Measurements from ENCODE around the gene HECTD4.
"Not testable (repeated sequence)": the region's sequence is repeated elsewhere in the genome, so short reads cannot be mapped to it uniquely, and the experiment has no call there.

HECTD4 gene, protein sequence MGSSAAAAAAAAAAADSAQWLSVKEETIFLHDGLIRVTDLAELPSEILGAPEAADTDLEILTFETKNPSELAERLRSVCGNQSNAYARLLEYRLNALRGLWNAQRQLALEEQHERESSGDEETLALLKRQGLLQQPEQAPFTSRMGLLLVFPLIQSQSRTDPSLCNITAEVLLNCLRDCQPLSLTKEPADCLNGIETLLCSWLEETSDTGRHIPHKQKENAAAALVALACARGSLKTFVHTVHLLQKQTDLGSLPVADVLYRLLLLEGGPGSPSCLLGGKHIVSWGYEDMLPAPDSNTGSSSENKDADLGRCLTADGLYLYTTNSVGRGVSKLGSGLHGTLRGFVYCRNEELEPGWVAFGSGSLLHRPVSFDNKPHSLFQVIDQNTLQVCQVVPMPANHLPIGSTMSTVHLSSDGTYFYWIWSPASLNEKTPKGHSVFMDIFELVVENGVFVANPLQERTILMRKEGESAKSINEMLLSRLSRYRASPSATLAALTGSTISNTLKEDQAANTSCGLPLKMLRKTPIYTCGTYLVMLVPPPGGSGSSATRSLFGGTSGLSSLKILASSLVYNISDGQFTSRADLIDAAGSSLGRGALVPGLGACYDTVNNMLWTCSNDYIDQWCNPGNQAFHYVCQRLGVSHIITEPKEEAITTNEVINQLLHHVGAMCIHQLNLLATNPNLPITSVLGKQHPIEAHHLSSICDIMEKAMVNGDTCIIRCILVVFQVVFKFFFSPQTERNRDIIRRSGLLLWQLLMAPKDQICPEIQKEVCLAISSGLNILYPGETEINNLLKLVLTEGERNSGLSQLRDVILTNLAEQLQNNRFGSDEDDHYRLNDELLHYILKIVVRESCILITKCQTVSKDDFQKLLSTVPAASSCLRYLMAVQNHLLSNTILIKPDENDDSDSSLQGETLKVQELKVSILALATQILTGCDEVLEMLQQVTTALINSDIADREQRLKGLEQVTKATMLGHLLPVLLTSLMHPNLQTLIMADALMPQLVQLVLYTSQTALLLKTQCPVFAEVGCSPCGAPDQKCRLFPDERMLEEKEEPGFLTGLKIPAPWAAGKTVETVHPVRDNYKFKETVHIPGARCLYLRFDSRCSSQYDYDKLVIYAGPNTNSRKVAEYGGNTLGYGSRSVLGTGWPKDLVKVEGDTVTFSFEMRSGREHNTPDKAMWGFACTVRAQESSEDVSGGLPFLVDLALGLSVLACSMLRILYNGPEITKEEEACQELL (N-terminal part only)

DNA sequence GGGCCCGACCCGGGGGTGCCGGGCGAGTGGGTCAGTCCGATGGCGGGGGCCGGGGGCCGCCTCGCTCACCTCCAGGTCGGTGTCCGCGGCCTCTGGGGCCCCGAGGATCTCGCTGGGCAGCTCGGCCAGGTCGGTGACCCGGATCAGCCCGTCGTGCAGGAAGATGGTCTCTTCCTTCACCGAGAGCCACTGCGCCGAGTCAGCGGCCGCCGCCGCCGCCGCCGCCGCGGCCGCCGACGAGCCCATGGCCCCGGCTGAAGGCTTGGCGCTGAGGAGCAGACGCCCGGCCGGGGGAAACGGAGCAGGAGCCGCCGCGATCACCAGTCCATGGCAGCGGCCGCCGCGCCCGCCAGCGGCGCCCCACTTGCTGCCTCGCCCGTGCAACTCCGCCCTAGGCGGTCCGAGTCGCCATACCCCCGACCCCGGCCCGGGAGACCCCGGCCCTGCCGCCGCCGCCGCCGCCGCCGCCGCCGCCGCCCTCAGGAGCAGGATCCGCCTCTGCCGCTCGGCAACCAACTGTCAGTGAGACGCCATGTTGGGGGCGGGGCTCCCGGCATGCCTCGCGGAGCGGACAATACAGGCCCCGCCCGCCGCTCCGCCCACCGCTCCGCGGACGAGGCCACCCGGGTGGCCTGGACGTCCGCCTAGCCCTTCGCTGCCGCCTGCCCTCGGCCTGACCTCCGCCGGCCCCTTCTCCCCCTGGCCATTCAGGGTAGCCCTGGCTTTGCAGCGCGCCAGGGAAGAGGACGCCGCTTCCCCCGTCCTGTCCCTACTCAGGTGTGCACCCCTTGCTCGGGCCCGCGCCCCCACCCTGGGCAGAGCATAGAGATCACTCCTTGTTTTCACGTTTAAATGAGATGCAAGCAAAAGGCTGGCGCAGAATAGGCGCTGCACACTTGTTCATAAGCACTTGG, at the start of gene HECTD4:
Gene HECTD4, minus strand, starts transcription at position 549 of the 914 bp plus-strand sequence. Its CDS starts 303 bp downstream, at position 246.
- DNase-seq: peak; percentile 83

DNA sequence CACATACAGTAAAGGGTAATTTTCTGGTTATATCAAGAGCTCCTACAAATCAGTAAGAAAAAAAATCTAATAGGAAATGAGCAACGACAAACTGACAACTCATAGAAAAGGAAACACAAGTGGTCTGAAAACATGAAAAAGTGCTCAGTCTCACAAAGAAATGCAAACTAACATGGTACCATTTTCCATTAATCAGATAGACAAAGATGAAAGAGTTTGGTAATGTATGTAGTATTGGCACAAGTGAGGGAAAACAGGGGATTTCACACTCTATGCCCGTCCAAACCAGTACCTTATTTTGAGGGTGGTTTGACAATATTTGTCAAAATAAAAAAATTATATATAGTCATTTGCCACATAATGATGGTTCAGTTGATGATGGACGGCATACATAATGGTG, 49.7 kb upstream of the HECTD4 start:
- no peak for DNase-seq

DNA sequence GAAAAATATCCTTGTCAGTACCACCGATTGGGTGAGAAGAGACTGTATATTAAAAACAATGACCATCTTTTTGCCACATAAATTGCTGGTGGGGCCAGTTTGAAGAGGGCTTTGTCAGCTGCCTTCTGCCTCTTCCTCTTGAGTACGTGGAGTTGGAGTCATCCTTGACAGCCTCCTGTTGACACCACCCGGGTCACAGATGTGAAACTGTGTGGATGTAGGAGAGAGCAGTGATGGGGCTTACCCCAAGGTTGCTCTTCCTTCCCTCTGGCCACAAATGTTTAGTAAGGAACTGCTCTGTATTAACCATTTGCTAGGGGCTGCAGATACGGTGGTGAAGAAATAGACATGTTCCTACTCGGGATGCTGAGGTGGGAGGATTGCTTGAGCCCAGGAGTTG, 48.7 kb upstream of the HECTD4 start:
- no peak for DNase-seq

DNA sequence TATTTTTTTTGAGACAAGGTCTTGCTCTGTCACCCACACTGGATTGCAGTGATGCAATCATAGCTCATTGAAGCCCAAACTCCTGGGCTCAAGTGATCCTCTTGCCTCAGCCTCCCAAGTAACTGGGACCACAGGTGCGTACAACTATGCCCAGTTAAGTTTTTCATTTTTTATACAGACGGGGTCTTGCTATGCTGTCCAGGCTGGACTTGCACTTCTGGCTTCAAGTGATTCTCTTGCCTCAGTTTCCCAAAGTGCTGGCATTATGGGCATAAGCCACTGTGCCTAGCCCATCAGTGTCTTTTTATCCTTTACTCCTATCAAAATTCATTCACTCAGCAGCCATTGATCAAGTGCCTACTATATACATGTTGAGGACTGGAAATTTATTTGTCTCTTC, 45.5 kb upstream of the HECTD4 start:
- DNase-seq: no peak

DNA sequence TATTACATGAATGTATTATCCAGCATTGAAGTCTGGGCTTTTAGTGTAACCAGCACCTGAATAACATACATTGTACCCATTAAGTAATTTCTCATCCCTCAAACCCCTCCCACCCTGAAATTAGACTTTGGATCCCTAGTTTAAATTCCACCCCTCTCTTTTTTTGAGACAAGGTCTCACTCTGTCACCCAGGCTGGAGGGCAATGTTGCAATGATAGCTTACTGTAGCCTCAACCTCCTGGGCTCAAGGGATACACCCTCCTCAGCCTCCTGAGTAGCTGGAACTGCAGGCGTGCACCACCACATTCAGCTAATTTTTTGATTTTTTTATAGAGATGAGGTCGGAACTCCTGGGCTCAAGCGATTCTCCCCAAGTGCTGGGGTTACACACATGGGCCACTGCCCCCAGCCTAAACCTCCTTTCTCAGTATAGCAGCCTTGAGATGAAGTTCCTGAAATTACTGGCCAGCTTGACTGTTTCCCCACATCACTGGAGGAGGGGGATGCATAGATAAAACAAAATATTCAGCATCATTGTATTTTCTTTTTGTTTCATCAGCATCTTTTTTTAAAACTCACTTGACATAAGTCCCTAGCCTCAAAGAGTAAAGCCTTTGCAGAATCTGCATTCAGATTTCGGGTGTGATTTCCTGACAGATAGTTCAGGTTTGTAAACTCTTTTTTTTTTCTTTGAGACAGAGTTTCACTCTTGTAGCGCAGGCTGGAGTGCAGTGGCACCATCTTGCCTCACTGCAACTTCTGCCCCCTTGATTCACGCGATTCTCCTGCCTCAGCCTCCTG, 43.6 kb upstream of the HECTD4 start:
- DNase-seq: no peak

DNA sequence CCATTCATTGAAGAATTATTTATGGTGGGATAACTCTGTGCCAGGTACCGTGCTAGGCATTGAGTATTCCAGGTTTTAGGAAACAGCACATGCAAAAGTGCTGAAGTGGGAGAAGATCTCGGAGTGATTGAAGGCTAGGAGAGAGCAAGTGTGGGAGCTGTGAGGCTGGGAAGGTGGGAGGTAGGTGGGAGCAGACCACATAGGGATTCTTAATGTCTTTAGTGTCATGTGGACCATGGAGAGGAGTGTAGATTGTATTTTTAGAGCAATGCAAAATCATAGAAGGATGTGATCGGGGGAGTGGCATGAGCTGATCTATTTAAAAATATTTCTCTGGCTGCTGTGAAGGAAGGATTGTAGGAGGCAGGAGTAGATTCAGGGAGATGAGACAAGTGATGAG, 41.9 kb upstream of the HECTD4 start:
- DNase-seq: no peak

DNA sequence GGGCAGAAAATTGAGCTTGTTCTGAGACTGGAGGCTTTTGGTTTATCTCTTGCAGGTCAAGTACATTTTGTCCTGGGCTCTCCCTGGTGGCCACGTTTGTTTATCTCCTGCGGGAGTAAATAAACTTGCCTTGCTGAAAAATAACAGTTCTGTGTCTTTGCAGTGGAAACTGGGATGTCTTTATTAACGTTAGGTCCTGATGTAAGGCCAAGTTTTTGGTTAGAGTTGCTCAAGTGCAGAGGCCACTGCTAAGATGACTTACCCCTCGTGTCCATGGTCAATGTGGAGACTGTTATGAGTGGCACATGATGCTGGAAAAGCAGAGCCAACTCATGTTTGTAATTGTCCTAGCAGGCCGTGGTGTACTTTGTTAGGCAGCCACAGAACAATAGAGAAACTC, 40.3 kb upstream of the HECTD4 start:
- no peak for DNase-seq

DNA sequence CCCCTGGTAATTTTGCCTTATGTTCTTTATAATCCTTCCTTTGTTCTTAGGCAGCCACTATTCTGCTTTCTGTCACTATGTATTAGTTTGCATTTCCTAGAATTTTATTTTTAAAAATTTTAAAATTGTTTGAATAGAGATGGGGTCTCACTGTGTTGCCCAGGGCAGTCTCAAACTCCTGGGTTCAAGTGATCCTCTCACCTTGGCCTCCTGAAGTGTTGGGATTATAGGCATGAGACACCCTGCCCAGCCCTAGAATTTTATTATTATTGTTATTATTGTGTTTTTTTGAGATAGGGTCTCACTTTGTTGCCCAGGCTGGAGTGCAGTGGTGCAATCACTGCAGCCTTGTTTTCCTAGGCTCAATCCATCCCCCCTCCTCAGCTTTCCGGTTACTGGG, 39.1 kb upstream of the HECTD4 start:
- no peak for DNase-seq

DNA sequence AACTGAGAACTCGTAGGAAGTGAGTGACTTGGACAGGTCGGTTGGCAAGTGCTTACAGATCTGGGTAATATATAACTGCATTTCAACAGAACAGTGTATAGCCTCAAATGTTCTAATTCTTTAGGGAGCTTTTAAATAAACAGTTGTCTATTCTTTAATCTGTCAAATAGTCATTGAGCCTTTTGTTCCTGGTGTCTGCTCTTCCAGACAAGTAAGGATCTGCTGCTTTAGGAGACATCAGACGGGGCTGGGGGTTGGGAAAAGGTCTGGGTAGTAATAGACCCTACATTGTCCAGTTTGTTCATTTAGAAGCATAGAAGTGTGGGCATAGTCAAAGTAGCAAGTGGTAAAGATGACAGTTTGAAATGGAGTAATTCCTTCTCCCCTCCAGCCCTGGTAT, 38.5 kb upstream of the HECTD4 start:
- no peak for DNase-seq

DNA sequence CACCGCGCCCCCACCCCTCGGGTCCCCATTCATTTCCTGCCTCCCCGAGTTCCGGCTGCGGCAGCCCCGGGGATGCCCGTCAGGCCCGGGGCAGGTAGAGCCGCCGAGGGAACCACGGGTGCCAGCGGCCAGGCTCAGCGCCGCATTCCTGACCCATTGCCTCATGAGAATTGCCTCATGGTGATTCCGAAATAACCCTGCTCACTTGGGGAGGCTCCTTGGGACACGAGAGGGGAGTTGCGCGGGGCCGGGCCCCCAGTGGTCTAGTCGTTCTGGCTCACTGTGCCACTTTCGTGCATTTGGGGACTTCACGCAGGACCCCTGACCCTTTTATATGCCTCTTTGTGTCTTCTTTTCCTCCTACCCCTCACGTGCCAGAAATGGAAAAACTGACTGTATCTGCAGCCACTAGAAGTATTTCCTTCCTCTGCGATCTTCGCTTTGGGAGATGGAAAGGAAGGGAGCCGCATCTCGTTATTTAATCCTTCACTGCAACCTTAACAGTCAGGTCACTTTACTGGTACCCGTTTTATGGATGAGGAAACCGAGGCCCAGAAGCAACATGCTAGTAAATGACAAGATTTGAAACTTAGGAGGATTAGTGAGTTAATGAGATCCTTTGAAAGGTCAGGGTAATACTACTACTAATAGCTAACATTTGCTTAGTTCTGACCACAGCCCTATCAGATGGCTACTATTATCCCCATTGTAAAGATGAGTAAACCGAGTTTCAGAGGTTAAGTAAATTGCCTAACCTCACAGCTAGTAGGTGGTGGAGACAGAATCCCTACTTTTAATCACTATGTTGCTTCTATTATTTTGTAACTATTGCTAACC, 37.3 kb upstream of the HECTD4 start:
- DNase-seq: peak; percentile 82

DNA sequence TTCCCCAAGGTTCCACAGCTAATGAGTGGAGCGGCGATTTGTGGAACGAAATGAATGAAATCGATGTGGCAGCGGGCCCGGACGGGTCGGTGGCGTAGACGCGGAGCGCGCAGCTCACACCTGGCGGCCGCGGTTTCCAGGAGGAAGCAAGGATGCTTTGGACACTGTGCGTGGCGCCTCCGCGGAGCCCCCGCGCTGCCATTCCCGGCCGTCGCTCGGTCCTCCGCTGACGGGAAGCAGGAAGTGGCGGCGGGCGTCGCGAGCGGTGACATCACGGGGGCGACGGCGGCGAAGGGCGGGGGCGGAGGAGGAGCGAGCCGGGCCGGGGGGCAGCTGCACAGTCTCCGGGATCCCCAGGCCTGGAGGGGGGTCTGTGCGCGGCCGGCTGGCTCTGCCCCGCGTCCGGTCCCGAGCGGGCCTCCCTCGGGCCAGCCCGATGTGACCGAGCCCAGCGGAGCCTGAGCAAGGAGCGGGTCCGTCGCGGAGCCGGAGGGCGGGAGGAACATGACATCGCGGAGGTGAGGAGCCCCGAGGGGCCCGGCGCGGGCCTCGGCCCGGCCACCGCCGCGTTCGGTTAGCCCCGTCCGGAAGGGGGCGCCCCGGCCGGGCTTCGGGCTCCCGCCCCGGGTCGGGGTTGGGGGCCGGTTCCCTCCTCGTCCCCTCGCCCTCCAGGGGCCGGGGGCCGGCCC, 36.5 kb upstream of the HECTD4 start, which contains the start of gene PTPN11:
Gene PTPN11, plus strand, starts transcription at position 340 of the 689 bp plus-strand sequence. Its CDS starts 165 bp downstream, at position 505.
- peak; percentile 85 for DNase-seq

DNA sequence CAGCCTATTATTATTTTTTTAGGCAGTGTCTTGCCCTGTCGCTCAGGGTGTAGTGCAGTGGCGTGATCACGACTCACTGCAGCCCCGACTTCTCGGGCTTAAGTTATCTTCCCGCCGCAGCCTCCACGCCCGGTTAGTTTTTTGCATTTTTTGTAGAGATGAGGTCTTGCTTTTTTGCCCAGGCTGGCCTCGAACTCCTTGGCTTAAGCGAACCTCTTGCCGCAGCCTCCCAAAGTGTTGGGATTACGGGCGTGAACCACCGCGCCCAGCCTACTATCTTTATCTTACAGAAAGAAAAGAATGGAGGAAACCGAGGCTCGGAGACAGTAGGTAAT, 36.0 kb upstream of the HECTD4 start:
- DNase-seq: no peak

DNA sequence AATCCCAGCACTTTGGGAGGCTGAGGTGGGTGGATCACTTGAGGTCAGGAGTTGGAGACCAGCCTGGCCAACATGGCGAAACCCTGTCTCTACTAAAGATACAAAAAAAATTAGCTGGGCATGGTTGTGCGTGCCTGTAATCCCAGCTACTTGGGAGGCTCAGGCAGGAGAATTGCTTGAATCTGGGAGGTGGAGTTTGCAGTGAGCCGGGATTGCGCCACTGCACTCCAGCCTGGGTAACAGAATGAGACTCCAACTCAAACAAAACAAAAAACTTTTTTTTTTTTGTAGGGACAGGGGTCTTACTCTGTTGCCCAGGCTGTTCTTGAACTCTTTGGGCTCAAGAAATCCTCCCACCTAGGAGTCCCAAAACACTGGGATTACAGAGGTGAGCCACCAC, 33.2 kb upstream of the HECTD4 start:
- DNase-seq: not testable (repeated sequence)

DNA sequence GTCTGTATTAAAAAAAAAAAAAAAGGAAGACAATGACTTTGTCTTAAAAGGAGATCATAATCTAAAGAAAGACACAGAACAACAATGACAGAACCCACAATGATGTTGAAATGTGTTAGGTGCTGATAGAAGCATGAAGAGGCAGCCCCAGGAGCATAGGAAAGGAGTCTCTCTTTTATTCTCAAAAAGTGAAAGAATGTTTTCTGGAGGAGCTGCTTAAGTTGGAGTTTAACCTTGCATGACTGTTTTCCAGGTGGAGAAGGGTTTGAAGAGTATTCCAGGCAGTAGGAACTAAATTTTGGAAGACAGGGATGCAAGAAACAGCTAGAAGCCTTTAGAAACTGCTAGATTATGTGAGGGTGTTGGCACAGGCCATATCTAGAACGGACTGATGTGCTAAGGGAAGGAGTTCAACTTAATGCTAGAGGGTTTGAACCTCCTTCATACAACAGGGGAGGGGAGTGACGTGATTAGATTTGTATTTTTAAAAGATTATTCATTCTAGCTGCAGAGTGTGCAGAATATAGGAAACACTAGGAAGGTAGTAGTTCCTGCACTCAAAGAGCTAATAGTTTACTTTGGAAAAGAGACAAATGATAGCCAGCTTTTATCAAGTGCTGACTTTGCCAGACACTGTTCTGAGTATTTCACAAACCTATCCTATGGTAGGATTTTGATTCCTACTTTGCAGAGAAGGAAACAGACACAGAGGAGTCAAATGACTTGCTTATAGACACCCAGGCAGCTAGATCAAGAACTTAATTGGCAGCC, 31.8 kb upstream of the HECTD4 start:
- DNase-seq: no peak

DNA sequence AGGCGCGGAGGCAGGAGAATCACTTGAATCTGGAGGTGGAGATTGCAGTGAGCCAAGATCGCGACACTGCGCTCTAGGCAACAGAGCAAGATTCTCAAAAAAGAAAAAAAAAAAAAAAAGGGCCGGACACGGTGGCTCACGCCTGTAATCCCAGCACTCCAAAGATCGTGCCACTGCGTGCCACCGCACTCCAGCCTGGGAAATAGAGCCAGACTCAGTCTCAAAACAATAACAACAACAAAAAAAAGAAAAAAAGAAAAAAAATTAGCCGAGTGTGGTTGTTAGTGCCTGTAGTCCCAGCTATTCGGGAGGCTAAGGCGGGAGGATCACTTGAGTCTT, 27.6 kb upstream of the HECTD4 start:
- DNase-seq: no peak

DNA sequence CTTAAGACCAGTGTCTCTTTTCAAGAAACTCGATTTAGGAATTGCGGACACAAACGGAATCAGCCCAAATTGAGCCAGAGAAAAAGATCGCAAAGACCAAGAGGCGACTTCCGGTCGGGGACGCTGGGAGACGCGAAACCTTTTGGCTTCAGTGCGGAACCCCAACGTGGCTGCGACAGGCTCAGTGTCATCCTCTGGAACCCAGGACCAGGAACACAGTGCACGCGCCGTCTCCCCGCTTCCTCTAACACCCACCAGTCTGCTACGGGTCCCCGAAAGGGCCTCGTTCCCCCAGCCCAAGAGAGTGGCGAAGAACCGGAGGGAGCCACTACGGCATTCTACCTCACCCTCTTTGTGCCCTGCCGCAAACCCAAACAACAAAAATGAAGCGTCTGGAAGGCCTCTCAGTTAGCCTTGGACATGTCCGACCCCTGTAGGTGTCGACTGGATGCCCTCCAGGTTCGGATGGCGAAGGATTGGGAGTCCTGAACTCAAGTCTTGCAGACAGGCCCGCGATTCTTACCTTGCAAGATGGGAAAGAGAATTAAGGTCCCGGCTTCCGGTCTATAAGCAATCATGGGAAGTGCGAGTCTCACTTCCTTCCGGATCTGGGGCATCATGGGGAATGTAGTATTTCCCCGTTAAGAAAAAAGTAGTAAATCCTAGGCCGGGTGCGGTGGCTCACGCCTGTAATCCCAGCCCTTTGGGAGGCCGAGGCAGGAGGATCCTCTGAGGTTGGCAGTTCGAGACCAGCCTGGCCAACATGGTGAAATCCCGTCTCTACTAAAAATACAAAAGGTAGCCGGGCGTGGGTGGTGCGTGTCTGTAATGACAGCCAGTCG, 27.1 kb upstream of the HECTD4 start, which contains the start of gene RPL6:
Gene RPL6, minus strand, starts transcription at position 542 of the 842 bp plus-strand sequence. CDS start 949 bp downstream, outside the sequence.
- DNase-seq: peak; percentile 96

DNA sequence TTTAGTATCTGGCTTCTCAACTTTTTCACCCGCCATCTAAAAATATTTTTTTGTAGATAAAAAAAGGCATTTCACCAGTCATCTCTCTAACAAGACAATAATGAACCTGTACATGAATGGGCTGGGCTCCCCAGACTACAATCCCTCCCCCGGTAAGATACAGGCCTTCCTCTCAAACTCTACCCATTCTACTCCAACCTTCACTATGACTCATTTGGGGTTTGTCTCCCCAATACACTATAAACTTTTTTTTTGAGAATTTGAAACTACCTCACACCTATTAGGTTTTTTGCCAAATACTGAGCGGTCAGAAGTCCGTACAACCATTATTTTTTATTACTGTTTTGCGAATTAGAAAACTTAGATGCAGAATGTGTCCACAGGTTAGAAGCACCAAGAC, 26.4 kb upstream of the HECTD4 start:
- DNase-seq: no peak

DNA sequence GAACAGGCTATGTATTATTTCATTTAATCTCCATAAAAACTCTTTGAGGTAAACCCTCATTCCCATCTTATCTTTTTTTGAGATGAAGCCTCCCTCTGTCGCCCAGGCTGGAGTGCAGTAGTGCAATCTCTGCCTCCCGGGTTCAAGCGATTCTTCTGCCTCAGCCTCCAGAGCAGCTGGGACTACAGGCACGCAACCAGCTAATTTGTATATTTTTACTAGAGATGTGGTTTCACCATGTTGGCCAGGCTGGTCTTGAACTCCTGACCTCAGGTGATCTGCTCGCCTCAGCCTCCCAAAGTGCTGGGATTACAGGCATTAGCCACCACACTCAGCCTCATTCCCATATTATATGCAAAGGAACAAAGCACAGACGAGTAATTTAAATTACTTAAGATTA, 25.5 kb upstream of the HECTD4 start:
- not testable (repeated sequence) for DNase-seq

Measured in fibroblast of skin of right biceps (primary cell).